Osteocyte (in vitro differentiated cells): Measurements from ENCODE around the gene AP2A1. TPM values are rescaled to one million over a fixed set of nuclear protein-coding genes. Genes with fewer than 3 reads are reported as not detected.

Source experiments
- DNase-seq: peaks from one replicate; pipeline ENCODE4 v3.0.0; 2021; ENCODE audit warnings: mixed read lengths; ENCODE audit not compliant: unreplicated experiment; ENCODE audit errors: extremely low spot score
- H3K27ac Mint-ChIP-seq: one replicate; pipeline ENCODE4 v1.8.0; 2021; ENCODE audit warnings: mild to moderate bottlenecking, mixed read lengths; ENCODE audit not compliant: unreplicated experiment
- H3K27me3 Mint-ChIP-seq: one replicate; pipeline ENCODE4 v1.8.0; 2021; ENCODE audit warnings: mixed read lengths; ENCODE audit not compliant: unreplicated experiment
- H3K36me3 Mint-ChIP-seq: one replicate; pipeline ENCODE4 v1.8.0; 2021; ENCODE audit warnings: mixed read lengths; ENCODE audit not compliant: unreplicated experiment
- H3K4me1 Mint-ChIP-seq: one replicate; pipeline ENCODE4 v1.8.0; 2021; ENCODE audit warnings: mixed read lengths; ENCODE audit not compliant: unreplicated experiment
- H3K4me3 Mint-ChIP-seq: one replicate; pipeline ENCODE4 v1.8.0; 2021; ENCODE audit warnings: mild to moderate bottlenecking, moderate library complexity, mixed read lengths; ENCODE audit not compliant: unreplicated experiment
- H3K9me3 Mint-ChIP-seq: one replicate; pipeline ENCODE4 v1.8.0; 2021; ENCODE audit warnings: mixed read lengths; ENCODE audit not compliant: unreplicated experiment
- CTCF ChIP-seq: fragments of 200-600 bp; sonication (generic); IDR thresholded peaks from 2 replicates; pipeline ENCODE4 v1.5.0; 2021; ENCODE audit warnings: antibody characterized with exemption, mild to moderate bottlenecking, moderate library complexity
- total RNA-seq: library from RNA; stranded (reverse); gene quantifications from 2 replicates; pipeline ENCODE4 v1.2.1, GENCODE V29; 2021

The AP2A1 gene
- total RNA-seq, 1 donor from 2014 or later = 133 TPM

DNA sequence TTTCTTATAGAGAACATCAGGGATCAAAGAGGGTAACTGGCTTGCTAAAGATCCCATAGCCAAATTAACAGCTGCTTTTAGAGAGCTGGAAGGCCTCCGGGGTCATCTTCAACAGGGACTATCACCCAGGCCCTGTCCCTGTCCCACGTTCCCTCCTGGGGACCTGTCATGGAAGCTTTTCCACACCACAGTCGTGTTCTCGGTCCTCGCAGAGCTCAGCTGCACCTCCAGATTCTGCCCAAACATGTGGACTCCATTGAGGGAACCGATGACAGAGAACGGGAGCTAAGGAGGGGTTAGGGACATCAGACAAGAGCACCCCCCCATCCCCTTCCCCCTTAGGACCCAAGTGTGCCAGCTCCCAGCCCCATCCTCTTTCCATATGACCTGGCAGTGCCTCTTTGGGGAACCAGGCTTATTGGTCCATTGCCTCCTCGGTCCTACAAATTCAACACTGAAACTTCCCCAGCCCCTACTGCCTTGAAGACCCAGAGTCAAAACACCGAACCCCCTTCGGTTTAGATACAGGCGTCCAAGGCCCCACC is 45.7 kb downstream of the AP2A1 start:
- Mint-ChIP-seq H3K9me3 (no peaks in the 10 kb centered on the region), H3K4me1 (peaks cover 24% of the 10 kb centered on the region), H3K27ac (peak overlapping the region; percentile 99), H3K36me3 (no peaks in the 10 kb centered on the region), H3K27me3 (no peaks in the 10 kb centered on the region), H3K4me3 (peak overlapping the region; percentile 84)
- DNase-seq = no peak
- no peak for TF ChIP-seq CTCF

DNA sequence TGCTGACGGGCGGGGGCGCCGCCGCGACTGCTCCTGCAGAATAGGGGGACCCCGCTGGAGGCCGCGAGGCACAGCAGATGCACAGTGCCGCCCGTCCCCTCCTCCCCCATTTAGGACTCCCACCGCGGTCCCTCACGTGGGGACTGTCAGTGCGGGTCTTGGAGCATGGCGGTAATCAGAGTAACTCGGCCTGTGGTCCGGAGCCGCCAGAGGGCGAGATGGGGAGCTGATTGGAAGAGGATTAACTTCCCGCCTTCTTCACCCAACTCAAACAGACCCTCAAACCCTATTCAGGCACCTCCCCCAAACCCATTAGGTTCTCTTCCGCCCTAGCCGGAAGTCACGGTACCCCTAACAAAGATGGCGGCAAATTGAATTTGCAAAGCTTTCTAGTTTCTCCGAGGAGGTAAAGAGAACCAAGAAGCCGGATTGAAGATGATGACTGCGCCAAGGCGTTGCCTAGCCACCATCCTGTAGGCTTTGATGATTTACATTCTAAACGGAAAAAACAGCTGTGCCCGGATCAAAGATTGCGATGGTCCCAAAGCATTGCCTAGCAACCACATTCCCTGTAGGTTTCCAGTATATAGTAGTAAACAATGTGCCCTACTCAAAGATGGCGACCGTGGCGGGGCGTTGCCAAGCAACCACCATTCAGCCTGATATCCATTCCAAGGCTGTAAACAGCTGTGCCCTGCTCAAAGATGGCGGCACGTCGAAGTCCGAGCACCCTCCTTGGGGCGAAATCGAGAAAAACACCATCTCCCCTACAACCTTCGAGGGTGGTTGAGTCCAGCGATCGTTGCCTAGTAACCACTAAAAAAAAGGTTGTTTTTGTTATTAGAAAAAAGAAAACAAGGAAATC is 46.4 kb downstream of the AP2A1 start, which contains the start of gene FUZ:
Gene FUZ, minus strand, starts transcription at position 296 of the 865 bp plus-strand sequence. Its CDS starts 186 bp downstream, at position 110.
- peaks cover 24% of the 10 kb centered on the region for H3K4me1 Mint-ChIP-seq

DNA sequence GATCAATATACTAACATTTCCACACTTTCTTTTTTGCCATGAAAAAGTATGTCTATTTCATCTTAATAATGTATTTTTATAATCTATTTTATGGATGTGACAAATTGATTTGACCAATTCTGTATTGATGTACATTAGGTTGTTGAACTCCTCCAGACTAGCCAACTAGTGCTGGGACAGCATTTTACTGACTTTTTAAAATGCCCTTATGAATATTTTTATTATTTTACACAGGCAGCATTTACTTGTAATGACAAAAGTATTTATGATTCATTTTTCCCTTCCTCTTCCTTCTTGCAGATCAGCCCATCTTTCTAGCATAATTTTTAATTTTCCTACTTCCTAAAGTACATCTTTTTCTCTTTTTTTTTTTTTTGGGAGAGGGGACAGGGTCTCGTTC is 47.2 kb downstream of the AP2A1 start:
- peaks cover 23% of the 10 kb centered on the region for H3K4me1 Mint-ChIP-seq
- H3K36me3 Mint-ChIP-seq = no peaks in the 10 kb centered on the region
- H3K9me3 Mint-ChIP-seq = no peaks in the 10 kb centered on the region
- H3K27ac Mint-ChIP-seq = peak overlapping the region; percentile 99
- no peak for DNase-seq
- no peaks in the 10 kb centered on the region for H3K27me3 Mint-ChIP-seq
- peak overlapping the region; percentile 84 for H3K4me3 Mint-ChIP-seq
- TF ChIP-seq CTCF = no peak

More for the DNA sequence above, 46.4 kb downstream of the AP2A1 start, which contains the start of gene FUZ:
- Mint-ChIP-seq H3K9me3 (no peaks in the 10 kb centered on the region), H3K27me3 (no peaks in the 10 kb centered on the region), H3K4me3 (peak within 1 kb of the TSS; percentile 84), H3K36me3 (no peaks in the 10 kb centered on the region), H3K27ac (peak within 1 kb of the TSS; percentile 99)
- peak; percentile 48 for TF ChIP-seq CTCF
- DNase-seq = peak; percentile 98

DNA sequence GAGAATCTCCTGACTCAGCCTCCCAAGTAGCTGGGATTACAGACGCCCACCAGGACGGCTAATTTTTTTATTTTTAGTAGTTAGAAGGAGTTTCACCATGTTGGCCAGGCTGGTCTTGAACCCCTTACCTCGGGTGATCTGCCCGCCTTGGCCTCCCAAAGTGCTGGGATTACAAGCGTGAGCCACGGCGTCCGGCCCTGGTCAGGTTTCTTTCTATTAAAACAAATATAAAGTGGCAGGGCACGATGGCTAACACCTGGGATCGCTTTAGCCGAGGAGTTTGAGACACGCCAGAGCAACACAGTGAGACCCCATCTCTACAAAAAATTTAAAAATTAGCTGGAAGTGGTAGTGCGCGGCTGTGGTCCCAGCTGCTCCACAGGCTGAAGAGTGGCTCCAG is 49.8 kb downstream of the AP2A1 start:
- Mint-ChIP-seq H3K4me1 (peaks cover 21% of the 10 kb centered on the region), H3K36me3 (peaks cover 6% of the 10 kb centered on the region), H3K9me3 (no peaks in the 10 kb centered on the region), H3K27ac (peak overlapping the region; percentile 100), H3K27me3 (no peaks in the 10 kb centered on the region), H3K4me3 (no peak overlapping the region)
- TF ChIP-seq CTCF = no peak
- DNase-seq = no peak
